Astrocyte (in vitro differentiated cells and primary cell): ENCODE data around the gene PTTG1.

Source experiments
- EZH2 ChIP-seq: IDR thresholded peaks from 2 replicates; pipeline ENCODE4 v1.6.1; 2012; ENCODE audit warnings: mild to moderate bottlenecking, low read length, inconsistent platforms; ENCODE audit not compliant: insufficient read depth
- TF ChIP-seq, protein P1 (sequence below): IDR thresholded peaks from 2 replicates; pipeline ENCODE4 v1.5.1; 2011; ENCODE audit warnings: low read depth, mild to moderate bottlenecking, inconsistent platforms, low read length, moderate library complexity; ENCODE audit not compliant: insufficient read depth

DNA sequence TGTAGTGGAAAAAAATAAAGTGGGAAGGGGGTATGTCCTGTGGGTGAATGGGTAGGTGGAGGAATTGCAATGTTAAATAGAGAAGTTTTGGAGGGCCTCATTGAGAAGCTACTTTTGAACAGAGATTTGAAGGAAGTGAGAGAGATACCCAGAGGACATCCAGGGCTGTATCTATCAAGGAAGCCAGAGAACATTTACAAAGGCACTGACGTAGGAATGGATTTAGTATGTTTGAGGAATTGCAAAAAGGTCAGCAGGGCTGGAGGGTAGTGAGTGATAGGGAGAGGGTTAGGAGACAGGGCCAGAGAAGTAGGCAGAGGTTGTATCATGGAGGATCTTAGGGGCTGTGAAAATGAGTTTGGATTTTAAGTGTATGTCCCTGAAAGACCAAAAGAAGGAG lies 13.9 kb downstream of the PTTG1 start:
- TF ChIP-seq, protein P1, sequence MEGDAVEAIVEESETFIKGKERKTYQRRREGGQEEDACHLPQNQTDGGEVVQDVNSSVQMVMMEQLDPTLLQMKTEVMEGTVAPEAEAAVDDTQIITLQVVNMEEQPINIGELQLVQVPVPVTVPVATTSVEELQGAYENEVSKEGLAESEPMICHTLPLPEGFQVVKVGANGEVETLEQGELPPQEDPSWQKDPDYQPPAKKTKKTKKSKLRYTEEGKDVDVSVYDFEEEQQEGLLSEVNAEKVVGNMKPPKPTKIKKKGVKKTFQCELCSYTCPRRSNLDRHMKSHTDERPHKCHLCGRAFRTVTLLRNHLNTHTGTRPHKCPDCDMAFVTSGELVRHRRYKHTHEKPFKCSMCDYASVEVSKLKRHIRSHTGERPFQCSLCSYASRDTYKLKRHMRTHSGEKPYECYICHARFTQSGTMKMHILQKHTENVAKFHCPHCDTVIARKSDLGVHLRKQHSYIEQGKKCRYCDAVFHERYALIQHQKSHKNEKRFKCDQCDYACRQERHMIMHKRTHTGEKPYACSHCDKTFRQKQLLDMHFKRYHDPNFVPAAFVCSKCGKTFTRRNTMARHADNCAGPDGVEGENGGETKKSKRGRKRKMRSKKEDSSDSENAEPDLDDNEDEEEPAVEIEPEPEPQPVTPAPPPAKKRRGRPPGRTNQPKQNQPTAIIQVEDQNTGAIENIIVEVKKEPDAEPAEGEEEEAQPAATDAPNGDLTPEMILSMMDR: no peak
- TF ChIP-seq EZH2: no peak
